ENCODE results near the gene ENTR1.

ENTR1 gene

GRCh38 chr9:136361047-136361753 is 49.2 kb downstream of the ENTR1 start:
- DNase-seq (ENCODE audit: low read depth) = peak; percentile 39

- no peak for DNase-seq (ENCODE audit: low read depth)
Measured at GRCh38 chr9:136359774-136360718, 50.4 kb downstream of the ENTR1 start.

GRCh38 chr9:136358888-136359287 is 51.5 kb downstream of the ENTR1 start:
- DNase-seq (ENCODE audit: low read depth) = no peak

GRCh38 chr9:136358016-136358415 is 52.4 kb downstream of the ENTR1 start:
- no peak for DNase-seq (ENCODE audit: low read depth)

GRCh38 chr9:136357202-136357725 is 53.1 kb downstream of the ENTR1 start:
- DNase-seq (ENCODE audit: low read depth) = no peak

- no peak for DNase-seq (ENCODE audit: low read depth)
Measured at GRCh38 chr9:136355616-136356557, 54.5 kb downstream of the ENTR1 start.

GRCh38 chr9:136354592-136355085 is 55.8 kb downstream of the ENTR1 start:
- DNase-seq (ENCODE audit: low read depth) = no peak

GRCh38 chr9:136353757-136354488 is 56.5 kb downstream of the ENTR1 start:
- DNase-seq (ENCODE audit: low read depth) = no peak

GRCh38 chr9:136353088-136353487 is 57.3 kb downstream of the ENTR1 start:
- no peak for DNase-seq (ENCODE audit: low read depth)

- no peak for DNase-seq (ENCODE audit: low read depth)
Measured at GRCh38 chr9:136352682-136353081, 57.7 kb downstream of the ENTR1 start.
